Measurements from ENCODE around the gene TXNRD2.
"Not testable (repeated sequence)": the region's sequence is repeated elsewhere in the genome, so short reads cannot be mapped to it uniquely, and the experiment has no call there.

Gene TXNRD2

GRCh38 chr22:19844377-19845053 is 97.1 kb downstream of the TXNRD2 start:
- no peak for DNase-seq (ENCODE audit: low read depth)

GRCh38 chr22:19843857-19844376 is 97.7 kb downstream of the TXNRD2 start:
- DNase-seq (ENCODE audit: low read depth), result no peak

- DNase-seq (ENCODE audit: low read depth), result no peak
These were observed 98.3 kb downstream of the TXNRD2 start for GRCh38 chr22:19843107-19843856.

- DNase-seq (ENCODE audit: low read depth), result no peak
These were observed 99.1 kb downstream of the TXNRD2 start for GRCh38 chr22:19842393-19843106.

GRCh38 chr22:19841641-19842392 is 99.8 kb downstream of the TXNRD2 start:
- DNase-seq (ENCODE audit: low read depth), result no peak

GRCh38 chr22:19840955-19841640 is 100.5 kb downstream of the TXNRD2 start:
- DNase-seq (ENCODE audit: low read depth), result no peak

- no peak for DNase-seq (ENCODE audit: low read depth)
These were observed 101.6 kb downstream of the TXNRD2 start for GRCh38 chr22:19840059-19840458.

- no peak for DNase-seq (ENCODE audit: low read depth)
These were observed 103.7 kb downstream of the TXNRD2 start for GRCh38 chr22:19837915-19838314.

GRCh38 chr22:19836512-19836911 is 105.1 kb downstream of the TXNRD2 start:
- DNase-seq (ENCODE audit: low read depth), result no peak

- no peak for DNase-seq (ENCODE audit: low read depth)
These were observed 107.0 kb downstream of the TXNRD2 start for GRCh38 chr22:19834599-19834998.

- not testable (repeated sequence) for DNase-seq (ENCODE audit: low read depth)
These were observed 108.3 kb downstream of the TXNRD2 start for GRCh38 chr22:19833327-19833726.

GRCh38 chr22:19832476-19833108 is 109.0 kb downstream of the TXNRD2 start:
- DNase-seq (ENCODE audit: low read depth), result no peak

GRCh38 chr22:19831979-19832378 is 109.6 kb downstream of the TXNRD2 start:
- not testable (repeated sequence) for DNase-seq (ENCODE audit: low read depth)

- no peak for DNase-seq (ENCODE audit: low read depth)
These were observed 110.6 kb downstream of the TXNRD2 start for GRCh38 chr22:19831016-19831415.

GRCh38 chr22:19828035-19828401 is 113.6 kb downstream of the TXNRD2 start:
- no peak for DNase-seq (ENCODE audit: low read depth)

GRCh38 chr22:19827341-19828034 is 114.1 kb downstream of the TXNRD2 start:
- DNase-seq (ENCODE audit: low read depth), result no peak

- no peak for DNase-seq (ENCODE audit: low read depth)
These were observed 115.0 kb downstream of the TXNRD2 start for GRCh38 chr22:19826619-19826950.

- no peak for DNase-seq (ENCODE audit: low read depth)
These were observed 115.6 kb downstream of the TXNRD2 start for GRCh38 chr22:19825904-19826618.
